ENCODE results near the gene FAHD1. TPM values are rescaled to one million over a fixed set of nuclear protein-coding genes. Genes with fewer than 3 reads are reported as not detected.

The FAHD1 gene
- total and polyA plus RNA-seq, 2 experiments from 2014 or later = 76.6 to 101 TPM

DNA sequence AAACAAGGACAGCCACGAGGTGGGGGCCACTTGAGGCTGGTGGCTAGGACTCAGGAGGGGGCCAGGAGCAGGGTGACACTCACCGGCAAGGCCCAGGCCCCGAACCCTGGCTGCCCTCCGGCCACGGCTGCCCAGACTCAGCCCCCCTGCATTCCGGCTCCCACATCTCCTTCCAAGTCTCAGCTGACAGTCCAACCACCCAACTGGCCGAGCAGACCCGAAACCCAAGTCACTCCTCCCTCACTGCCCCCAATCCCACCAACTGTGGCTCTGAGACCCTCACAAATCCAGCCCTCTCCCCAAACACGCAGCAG lies 9.8 kb upstream of the FAHD1 start:
- Histone ChIP-seq H3K27ac (no peak overlapping the region), H3K27me3 (no peaks in the 10 kb centered on the region), H3K4me1 (ENCODE audit: insufficient read depth) (no peaks in the 10 kb centered on the region), H3K9me2 (replicated peaks; ENCODE audit: insufficient read depth) (no peaks in the 10 kb centered on the region), H3K36me3 (replicated peaks; ENCODE audit: insufficient read depth, low read depth) (no peaks in the 10 kb centered on the region), H3K4me3 (no peak overlapping the region), H2AFZ (no peak overlapping the region), H3K4me2 (no peak overlapping the region), H3K9me3 (ENCODE audit: low read depth) (no peaks in the 10 kb centered on the region), H4K20me1 (ENCODE audit: insufficient read depth, poor library complexity, severe bottlenecking) (peaks cover 3% of the 10 kb centered on the region), H3K79me2 (no peaks in the 10 kb centered on the region)
- DNase-seq (ENCODE audit: low spot score) = no peak
- TF ChIP-seq EZH2 (IDR thresholded peaks at IDR 0.05; ENCODE audit: borderline replicate concordance) (no peak), EZH2phosphoT487 (IDR thresholded peaks at IDR 0.05; ENCODE audit: low read depth, severe bottlenecking, unreplicated experiment) (no peak)
- TF ChIP-seq, protein P1, sequence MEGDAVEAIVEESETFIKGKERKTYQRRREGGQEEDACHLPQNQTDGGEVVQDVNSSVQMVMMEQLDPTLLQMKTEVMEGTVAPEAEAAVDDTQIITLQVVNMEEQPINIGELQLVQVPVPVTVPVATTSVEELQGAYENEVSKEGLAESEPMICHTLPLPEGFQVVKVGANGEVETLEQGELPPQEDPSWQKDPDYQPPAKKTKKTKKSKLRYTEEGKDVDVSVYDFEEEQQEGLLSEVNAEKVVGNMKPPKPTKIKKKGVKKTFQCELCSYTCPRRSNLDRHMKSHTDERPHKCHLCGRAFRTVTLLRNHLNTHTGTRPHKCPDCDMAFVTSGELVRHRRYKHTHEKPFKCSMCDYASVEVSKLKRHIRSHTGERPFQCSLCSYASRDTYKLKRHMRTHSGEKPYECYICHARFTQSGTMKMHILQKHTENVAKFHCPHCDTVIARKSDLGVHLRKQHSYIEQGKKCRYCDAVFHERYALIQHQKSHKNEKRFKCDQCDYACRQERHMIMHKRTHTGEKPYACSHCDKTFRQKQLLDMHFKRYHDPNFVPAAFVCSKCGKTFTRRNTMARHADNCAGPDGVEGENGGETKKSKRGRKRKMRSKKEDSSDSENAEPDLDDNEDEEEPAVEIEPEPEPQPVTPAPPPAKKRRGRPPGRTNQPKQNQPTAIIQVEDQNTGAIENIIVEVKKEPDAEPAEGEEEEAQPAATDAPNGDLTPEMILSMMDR (IDR thresholded peaks at IDR 0.05; ENCODE audit: poor library complexity) = no peak
- 99% methylated on average over 9 of the region's 9 CpGs for WGBS (ENCODE audit: low lambda C conversion rate, missing lambda C conversion rate)

DNA sequence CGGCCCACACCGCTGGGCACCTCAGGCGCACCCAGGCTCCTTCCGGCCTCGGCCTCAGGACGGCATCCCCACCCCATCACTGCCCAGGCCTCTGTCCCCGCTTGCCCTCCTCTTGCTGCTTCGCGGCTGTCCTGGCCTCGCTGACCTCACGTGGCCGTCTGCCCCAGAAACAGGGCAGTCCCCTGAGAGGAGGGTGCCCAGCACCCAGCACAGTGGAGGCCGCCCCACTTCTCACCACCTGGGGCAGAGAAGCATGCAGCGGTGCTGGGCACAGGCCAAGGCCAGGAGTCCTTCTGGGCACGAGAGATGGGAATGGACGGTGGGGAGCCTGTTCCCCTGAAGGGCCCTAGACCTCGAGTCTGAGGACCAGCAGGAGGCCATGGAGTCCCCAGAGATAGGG lies 9.3 kb upstream of the FAHD1 start:
- Histone ChIP-seq H3K27me3 (no peaks in the 10 kb centered on the region), H3K79me2 (peaks cover 3% of the 10 kb centered on the region), H3K9me2 (replicated peaks; ENCODE audit: insufficient read depth) (no peaks in the 10 kb centered on the region), H2AFZ (no peak overlapping the region), H3K4me2 (no peak overlapping the region), H3K9me3 (ENCODE audit: low read depth) (no peaks in the 10 kb centered on the region), H3K4me3 (no peak overlapping the region), H3K4me1 (ENCODE audit: insufficient read depth) (no peaks in the 10 kb centered on the region), H3K27ac (no peak overlapping the region), H3K36me3 (replicated peaks; ENCODE audit: insufficient read depth, low read depth) (no peaks in the 10 kb centered on the region), H4K20me1 (ENCODE audit: insufficient read depth, poor library complexity, severe bottlenecking) (peaks cover 3% of the 10 kb centered on the region)
- no peak for DNase-seq (ENCODE audit: low spot score)
- TF ChIP-seq EZH2 (IDR thresholded peaks at IDR 0.05; ENCODE audit: borderline replicate concordance) (no peak), EZH2phosphoT487 (IDR thresholded peaks at IDR 0.05; ENCODE audit: low read depth, severe bottlenecking, unreplicated experiment) (no peak)
- TF ChIP-seq, protein P1 (IDR thresholded peaks at IDR 0.05; ENCODE audit: poor library complexity) = no peak
- WGBS (ENCODE audit: low lambda C conversion rate, missing lambda C conversion rate) = over 99% methylated on average over 16 of the region's 17 CpGs

DNA sequence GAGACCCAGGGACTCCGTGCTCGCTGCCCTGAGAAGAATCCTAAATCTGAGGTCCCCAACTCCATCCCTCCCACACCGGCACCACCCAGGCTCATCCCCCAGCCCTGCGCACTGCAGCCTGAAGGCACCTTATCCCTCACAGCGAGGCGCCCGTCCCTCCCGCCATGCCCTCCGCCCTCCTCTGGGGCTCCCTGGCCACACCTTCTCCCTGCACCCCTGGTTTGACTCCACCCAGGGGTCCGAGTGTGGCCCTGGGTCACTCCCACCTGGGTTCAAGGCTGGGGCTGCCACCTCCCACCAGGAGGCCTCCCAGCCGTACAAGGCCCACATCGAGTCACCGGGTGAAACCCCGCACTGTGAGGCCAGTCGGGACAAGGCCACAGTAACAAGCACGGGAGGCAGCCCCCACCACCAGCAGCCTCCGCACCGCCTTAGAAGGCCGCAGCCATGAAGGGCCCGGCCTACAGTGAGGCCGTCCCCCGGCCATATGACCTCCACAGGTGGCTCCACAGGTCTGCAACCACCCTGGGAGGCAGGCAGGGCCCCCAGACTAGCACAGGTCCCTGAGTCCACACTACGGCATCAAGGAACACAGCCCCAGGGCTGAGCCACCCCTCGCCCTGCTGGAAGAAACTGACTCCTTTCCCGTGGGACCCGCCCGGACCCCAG lies 8.7 kb upstream of the FAHD1 start:
- H3K4me1 ChIP-seq (ENCODE audit: insufficient read depth) = no peaks in the 10 kb centered on the region
- no peaks in the 10 kb centered on the region for H3K9me3 ChIP-seq (ENCODE audit: low read depth)
- no peak overlapping the region for H3K4me3 ChIP-seq
- H4K20me1 ChIP-seq (ENCODE audit: insufficient read depth, poor library complexity, severe bottlenecking) = peaks cover under 1% of the 10 kb centered on the region
- H3K27me3 ChIP-seq = no peaks in the 10 kb centered on the region
- TF ChIP-seq, protein P1 (IDR thresholded peaks at IDR 0.05; ENCODE audit: poor library complexity) = no peak
- no peak for TF ChIP-seq EZH2phosphoT487 (IDR thresholded peaks at IDR 0.05; ENCODE audit: low read depth, severe bottlenecking, unreplicated experiment)
- no peak for TF ChIP-seq EZH2 (IDR thresholded peaks at IDR 0.05; ENCODE audit: borderline replicate concordance)
- no peaks in the 10 kb centered on the region for H3K36me3 ChIP-seq (replicated peaks; ENCODE audit: insufficient read depth, low read depth)
- H3K4me2 ChIP-seq = no peak overlapping the region
- peaks cover 9% of the 10 kb centered on the region for H3K79me2 ChIP-seq
- WGBS (ENCODE audit: low lambda C conversion rate, missing lambda C conversion rate) = 97% methylated on average over 22 of the region's 27 CpGs
- H3K9me2 ChIP-seq (replicated peaks; ENCODE audit: insufficient read depth) = no peaks in the 10 kb centered on the region
- H3K27ac ChIP-seq = no peak overlapping the region
- no peak overlapping the region for H2AFZ ChIP-seq
- DNase-seq (ENCODE audit: low spot score) = no peak
